MM.1S (cell line): Measurements from ENCODE around the gene BAIAP3.

Experiments used
- DNase-seq: peaks from one replicate; pipeline ENCODE4 v3.0.0-alpha.2; 2015
- H2AFZ ChIP-seq: fragments of 300-600 bp; sonication (generic); 2 replicates; pipeline ENCODE4 v1.6.0; 2016; ENCODE audit warnings: antibody characterized with exemption, low read length
- H3F3A ChIP-seq: fragments of 300-600 bp; sonication (generic); 2 replicates; pipeline ENCODE4 v1.6.1; 2016; ENCODE audit warnings: mild to moderate bottlenecking, antibody characterized with exemption, low read length, moderate library complexity, mixed read lengths; ENCODE audit not compliant: insufficient read depth
- H3K27ac ChIP-seq: fragments of 300-600 bp; sonication (generic); 2 replicates; pipeline ENCODE4 v1.5.1; 2016; ENCODE audit warnings: mild to moderate bottlenecking, low read length
- H3K27me3 ChIP-seq: fragments of 300-600 bp; sonication (generic); replicated peaks from 2 replicates; pipeline ENCODE4 v1.6.0; 2016; ENCODE audit warnings: low read length; ENCODE audit not compliant: insufficient read depth
- H3K36me3 ChIP-seq: fragments of 300-600 bp; sonication (generic); replicated peaks from 2 replicates; pipeline ENCODE4 v1.6.1; 2016; ENCODE audit warnings: mild to moderate bottlenecking, low read length, mixed read lengths; ENCODE audit not compliant: insufficient read depth
- H3K4me1 ChIP-seq: fragments of 300-600 bp; sonication (generic); 2 replicates; pipeline ENCODE4 v1.6.1; 2016; ENCODE audit warnings: low read length, mixed read lengths
- H3K4me2 ChIP-seq: fragments of 300-600 bp; sonication (generic); 2 replicates; pipeline ENCODE4 v1.6.0; 2016; ENCODE audit warnings: low read depth, low read length
- H3K4me3 ChIP-seq: fragments of 300-600 bp; sonication (generic); 2 replicates; pipeline ENCODE4 v1.5.1; 2016; ENCODE audit warnings: low read length, mixed read lengths
- H3K79me2 ChIP-seq: fragments of 300-600 bp; sonication (generic); 2 replicates; pipeline ENCODE4 v1.6.1; 2016; ENCODE audit warnings: mixed run types, low read length, mixed read lengths
- H3K9ac ChIP-seq: fragments of 300-600 bp; sonication (generic); 2 replicates; pipeline ENCODE4 v1.6.1; 2016; ENCODE audit warnings: low read length, mixed read lengths
- H3K9me2 ChIP-seq: fragments of 300-600 bp; sonication (generic); replicated peaks from 2 replicates; pipeline ENCODE4 v1.6.1; 2016; ENCODE audit warnings: mild to moderate bottlenecking, low read length, mixed read lengths; ENCODE audit not compliant: insufficient read depth
- H3K9me3 ChIP-seq: fragments of 300-600 bp; sonication (generic); replicated peaks from 2 replicates; pipeline ENCODE4 v1.6.1; 2016; ENCODE audit warnings: mild to moderate bottlenecking, low read length, mixed read lengths; ENCODE audit not compliant: insufficient read depth
- H4K20me1 ChIP-seq: fragments of 300-600 bp; sonication (generic); 2 replicates; pipeline ENCODE4 v1.6.1; 2016; ENCODE audit warnings: mild to moderate bottlenecking, low read length, moderate library complexity, mixed read lengths; ENCODE audit not compliant: insufficient read depth
- CTCF ChIP-seq: fragments of 300-600 bp; sonication (generic); IDR thresholded peaks from 2 replicates; pipeline ENCODE4 v1.5.1; 2016; ENCODE audit warnings: antibody characterized with exemption, low read length, mixed read lengths
- EZH2 ChIP-seq: fragments of 300-600 bp; sonication (generic); optimal IDR thresholded peaks from 2 replicates; pipeline ENCODE3; 2017; ENCODE audit warnings: low read depth, mild to moderate bottlenecking, antibody characterized with exemption, low read length, mixed read lengths
- EZH2phosphoT487 ChIP-seq: fragments of 300-600 bp; sonication (generic); IDR thresholded peaks from 2 replicates; pipeline ENCODE4 v1.6.1; 2018; ENCODE audit warnings: antibody characterized with exemption, low read length

Gene BAIAP3

GRCh38 chr16:1301562-1301961 is 31.9 kb upstream of the BAIAP3 start:
- Histone ChIP-seq H3K36me3 (no peaks in the 10 kb centered on the region), H3K4me2 (peak overlapping the region; percentile 65; the same call in 1 of the 2 replicates), H3K79me2 (no peaks in the 10 kb centered on the region), H3K4me3 (no peak overlapping the region; the same call in 1 of the 2 replicates), H3K9me3 (no peaks in the 10 kb centered on the region), H3F3A (peaks cover 11% of the 10 kb centered on the region), H3K9me2 (no peaks in the 10 kb centered on the region), H2AFZ (peak overlapping the region; percentile 83; the same call in 1 of the 2 replicates), H3K27ac (no peak overlapping the region), H3K4me1 (peaks cover 15% of the 10 kb centered on the region), H4K20me1 (no peaks in the 10 kb centered on the region), H3K27me3 (no peaks in the 10 kb centered on the region), H3K9ac (no peak overlapping the region; the same call in 1 of the 2 replicates)
- DNase-seq: no peak
- no peak for TF ChIP-seq CTCF
- TF ChIP-seq EZH2phosphoT487: no peak
- TF ChIP-seq EZH2: no peak

DNA sequence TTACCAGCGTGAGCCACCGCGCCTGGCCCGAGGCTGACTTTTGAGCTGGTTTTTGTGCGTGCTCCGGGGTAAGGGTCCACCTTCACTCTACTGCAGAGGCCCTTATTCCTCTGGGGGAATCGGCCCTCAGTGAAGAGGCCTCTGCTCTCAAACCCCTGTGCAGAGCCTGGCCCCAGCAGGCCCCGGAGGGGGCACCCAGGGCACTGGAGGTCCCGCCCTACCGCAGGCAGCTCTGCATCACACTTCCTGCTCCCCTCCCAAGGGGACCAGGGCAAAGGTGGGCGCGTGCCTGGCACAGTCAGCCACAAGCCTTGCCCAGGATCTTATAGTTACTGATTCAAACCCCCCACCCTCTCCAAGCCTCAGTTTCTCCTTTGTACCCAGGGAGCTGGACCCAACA is 27.6 kb upstream of the BAIAP3 start:
- TF ChIP-seq EZH2phosphoT487: no peak
- TF ChIP-seq EZH2: no peak
- H3K4me2 ChIP-seq: no peak overlapping the region
- no peaks in the 10 kb centered on the region; the same call in 1 of the 2 replicates for H3F3A ChIP-seq
- no peaks in the 10 kb centered on the region for H3K27me3 ChIP-seq
- peaks cover 8% of the 10 kb centered on the region; the same call in 1 of the 2 replicates for H3K4me1 ChIP-seq
- no peak overlapping the region for H3K4me3 ChIP-seq
- H3K36me3 ChIP-seq: no peaks in the 10 kb centered on the region
- H3K9me3 ChIP-seq: no peaks in the 10 kb centered on the region
- DNase-seq: no peak
- H3K9ac ChIP-seq: no peak overlapping the region
- peaks cover 8% of the 10 kb centered on the region for H4K20me1 ChIP-seq
- H3K9me2 ChIP-seq: no peaks in the 10 kb centered on the region
- H3K79me2 ChIP-seq: peaks cover 10% of the 10 kb centered on the region
- no peak overlapping the region for H2AFZ ChIP-seq
- no peak overlapping the region for H3K27ac ChIP-seq

DNA sequence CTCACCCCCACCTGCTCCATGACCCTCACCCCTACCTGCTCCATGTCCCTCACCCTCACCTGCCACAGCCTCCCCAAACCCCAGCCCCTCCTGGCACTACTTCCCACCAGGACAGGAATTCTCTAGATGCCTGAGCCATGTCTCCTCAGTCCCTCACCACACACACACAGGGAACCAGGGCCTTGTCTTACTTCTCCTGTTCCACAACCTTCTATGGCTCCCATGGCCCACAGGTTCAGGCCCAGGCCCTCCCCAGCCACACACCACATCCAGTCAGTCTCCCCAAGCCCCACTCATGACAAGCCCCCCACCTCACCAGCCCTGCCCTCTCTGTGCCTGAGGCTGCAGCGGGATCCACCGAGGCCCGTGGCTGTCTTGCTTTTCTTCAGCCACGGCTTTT is 27.1 kb upstream of the BAIAP3 start:
- Histone ChIP-seq H3K36me3 (no peaks in the 10 kb centered on the region), H3K4me1 (peaks cover 9% of the 10 kb centered on the region), H3K27me3 (no peaks in the 10 kb centered on the region), H4K20me1 (peaks cover 13% of the 10 kb centered on the region), H2AFZ (no peak overlapping the region), H3K4me2 (no peak overlapping the region), H3K9me3 (no peaks in the 10 kb centered on the region), H3K79me2 (peaks cover 15% of the 10 kb centered on the region), H3F3A (no peaks in the 10 kb centered on the region; the same call in 1 of the 2 replicates), H3K9ac (no peak overlapping the region), H3K9me2 (no peaks in the 10 kb centered on the region), H3K4me3 (no peak overlapping the region), H3K27ac (no peak overlapping the region)
- no peak for DNase-seq
- TF ChIP-seq EZH2 (no peak), EZH2phosphoT487 (no peak), CTCF (no peak)
